HL-60 (cell line): ENCODE results near the gene TMUB1.

Experiments
- GABPA ChIP-seq: IDR thresholded peaks from 2 replicates; pipeline ENCODE4 v1.6.1; 2012; ENCODE audit warnings: low read depth
- REST ChIP-seq: IDR thresholded peaks from 2 replicates; pipeline ENCODE4 v1.6.1; 2012; ENCODE audit warnings: low read depth; ENCODE audit not compliant: insufficient replicate concordance
- SPI1 ChIP-seq: IDR thresholded peaks from 2 replicates; pipeline ENCODE4 v1.6.1; 2012; ENCODE audit warnings: low read depth, mild to moderate bottlenecking, borderline replicate concordance
- TF ChIP-seq, protein P1 (sequence below): IDR thresholded peaks from one replicate; pipeline ENCODE4 v1.5.1; 2011; ENCODE audit warnings: low read length, control low read depth, inconsistent platforms; ENCODE audit not compliant: insufficient read depth

DNA sequence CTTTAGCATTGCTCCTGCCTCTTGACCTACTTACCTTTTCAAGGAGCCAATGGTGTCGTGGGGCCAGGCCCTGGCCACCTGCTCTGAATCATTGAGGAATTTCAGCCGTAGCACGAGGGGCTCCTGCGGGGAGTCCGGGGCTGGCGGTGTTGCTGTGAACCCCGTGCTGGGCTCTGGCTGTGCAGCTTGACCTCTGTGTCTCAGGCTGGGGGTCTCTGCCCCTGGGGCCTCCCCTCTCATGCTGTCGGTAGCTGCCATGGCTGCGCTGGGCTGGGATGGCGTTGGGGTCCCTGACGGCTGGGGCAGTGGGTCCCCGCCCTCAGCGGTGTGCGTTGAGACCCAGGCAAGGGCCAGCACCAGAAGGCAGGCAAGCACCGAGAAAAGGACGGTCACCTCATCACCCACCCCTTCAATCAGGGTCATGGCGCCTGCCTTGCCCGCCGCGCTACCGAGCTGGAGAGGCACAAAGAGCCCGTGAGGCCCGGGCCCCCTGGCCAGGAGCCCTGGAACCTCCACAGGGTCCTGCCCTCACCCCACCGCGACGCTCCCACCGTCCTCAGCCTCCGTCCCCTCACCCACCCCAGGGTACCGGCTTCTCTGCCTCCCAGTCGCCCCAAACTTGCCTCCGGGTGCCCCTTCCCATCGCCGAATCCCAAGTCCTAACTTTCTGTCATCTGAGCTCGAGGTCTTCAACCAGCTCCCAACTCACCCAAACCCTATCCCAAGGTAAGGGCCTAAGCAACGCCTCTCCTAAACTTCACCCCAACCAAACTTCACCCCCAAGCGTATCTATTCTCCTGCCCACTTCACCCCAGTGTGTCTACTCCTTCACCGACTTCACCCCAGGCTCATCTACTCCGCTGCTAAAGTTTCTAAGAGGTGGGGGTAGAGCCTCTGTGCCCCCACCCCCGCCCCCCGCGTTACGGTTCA is 887 bp downstream of the TMUB1 start:
- TF ChIP-seq REST (no peak), SPI1 (no peak), GABPA (no peak)
- TF ChIP-seq, protein P1, sequence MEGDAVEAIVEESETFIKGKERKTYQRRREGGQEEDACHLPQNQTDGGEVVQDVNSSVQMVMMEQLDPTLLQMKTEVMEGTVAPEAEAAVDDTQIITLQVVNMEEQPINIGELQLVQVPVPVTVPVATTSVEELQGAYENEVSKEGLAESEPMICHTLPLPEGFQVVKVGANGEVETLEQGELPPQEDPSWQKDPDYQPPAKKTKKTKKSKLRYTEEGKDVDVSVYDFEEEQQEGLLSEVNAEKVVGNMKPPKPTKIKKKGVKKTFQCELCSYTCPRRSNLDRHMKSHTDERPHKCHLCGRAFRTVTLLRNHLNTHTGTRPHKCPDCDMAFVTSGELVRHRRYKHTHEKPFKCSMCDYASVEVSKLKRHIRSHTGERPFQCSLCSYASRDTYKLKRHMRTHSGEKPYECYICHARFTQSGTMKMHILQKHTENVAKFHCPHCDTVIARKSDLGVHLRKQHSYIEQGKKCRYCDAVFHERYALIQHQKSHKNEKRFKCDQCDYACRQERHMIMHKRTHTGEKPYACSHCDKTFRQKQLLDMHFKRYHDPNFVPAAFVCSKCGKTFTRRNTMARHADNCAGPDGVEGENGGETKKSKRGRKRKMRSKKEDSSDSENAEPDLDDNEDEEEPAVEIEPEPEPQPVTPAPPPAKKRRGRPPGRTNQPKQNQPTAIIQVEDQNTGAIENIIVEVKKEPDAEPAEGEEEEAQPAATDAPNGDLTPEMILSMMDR: no peak
